ENCODE measurements around the gene MAPRE2. TPM values are rescaled to one million over a fixed set of nuclear protein-coding genes. Genes with fewer than 3 reads are reported as not detected.

Gene MAPRE2
- total RNA-seq, 2 donors from 2014 or later = 11.7 to 11.9 TPM

- no peaks in the 10 kb centered on the region for H3K27me3 ChIP-seq
- DNase-seq = no peak
- no peaks in the 10 kb centered on the region for H3K36me3 ChIP-seq (replicated peaks in 1 of 2; ENCODE audit: insufficient read depth in 1 of 2, low read depth in 2 of 2)
- H3K27ac ChIP-seq = peak overlapping the region in 3 of 4 donors; percentile 7 to 28 (median 16)
- no peak for TF ChIP-seq POLR2A (IDR thresholded peaks at IDR 0.05)
- no peak for TF ChIP-seq CTCF (IDR thresholded peaks at IDR 0.05)
- 14 to 19% methylated on average over 5 of the region's 5 CpGs for WGBS, 2 donors
- H3K4me1 ChIP-seq = peaks cover 15% of the 10 kb centered on the region
- peak; percentile 38 for ATAC-seq
- no peaks in the 10 kb centered on the region for H3K9me3 ChIP-seq
- intact Hi-C loops (cut with DNase I) = no loop called here
- no peak overlapping the region for H3K4me3 ChIP-seq
Measured at GRCh38 chr18:35171315-35171987, 130.2 kb downstream of the MAPRE2 start.

- TF ChIP-seq CTCF (IDR thresholded peaks at IDR 0.05) = no peak
- TF ChIP-seq POLR2A (IDR thresholded peaks at IDR 0.05) = no peak
- Histone ChIP-seq H3K4me3 (no peak overlapping the region), H3K9me3 (no peaks in the 10 kb centered on the region), H3K36me3 (replicated peaks in 1 of 2; ENCODE audit: insufficient read depth in 1 of 2, low read depth in 2 of 2) (no peaks in the 10 kb centered on the region), H3K27me3 (no peaks in the 10 kb centered on the region), H3K27ac (peak overlapping the region in 3 of 4 donors; percentile 7 to 28 (median 16)), H3K4me1 (peaks cover 15% of the 10 kb centered on the region)
- 72 to 85% methylated on average over 3 of the region's 3 CpGs for WGBS, 2 donors
- DNase-seq (peak in 1 of 4 donors; percentile 19), ATAC-seq (no peak)
- intact Hi-C loops (cut with DNase I) = no loop called here
Measured at GRCh38 chr18:35172009-35172408, 130.8 kb downstream of the MAPRE2 start.

GRCh38 chr18:35172451-35173035 is 131.3 kb downstream of the MAPRE2 start:
- DNase-seq = no peak
- no peaks in the 10 kb centered on the region for H3K27me3 ChIP-seq
- no peaks in the 10 kb centered on the region for H3K36me3 ChIP-seq (replicated peaks in 1 of 2; ENCODE audit: insufficient read depth in 1 of 2, low read depth in 2 of 2)
- TF ChIP-seq POLR2A (IDR thresholded peaks at IDR 0.05) (no peak), CTCF (IDR thresholded peaks at IDR 0.05) (no peak)
- no peak overlapping the region for H3K4me3 ChIP-seq
- no peaks in the 10 kb centered on the region for H3K9me3 ChIP-seq
- H3K4me1 ChIP-seq = peaks cover 15% of the 10 kb centered on the region
- WGBS, 2 donors = 59 to 63% methylated on average over 2 of the region's 2 CpGs
- intact Hi-C loops (cut with DNase I) = no loop called here
- ATAC-seq = no peak
- no peak overlapping the region for H3K27ac ChIP-seq

DNA sequence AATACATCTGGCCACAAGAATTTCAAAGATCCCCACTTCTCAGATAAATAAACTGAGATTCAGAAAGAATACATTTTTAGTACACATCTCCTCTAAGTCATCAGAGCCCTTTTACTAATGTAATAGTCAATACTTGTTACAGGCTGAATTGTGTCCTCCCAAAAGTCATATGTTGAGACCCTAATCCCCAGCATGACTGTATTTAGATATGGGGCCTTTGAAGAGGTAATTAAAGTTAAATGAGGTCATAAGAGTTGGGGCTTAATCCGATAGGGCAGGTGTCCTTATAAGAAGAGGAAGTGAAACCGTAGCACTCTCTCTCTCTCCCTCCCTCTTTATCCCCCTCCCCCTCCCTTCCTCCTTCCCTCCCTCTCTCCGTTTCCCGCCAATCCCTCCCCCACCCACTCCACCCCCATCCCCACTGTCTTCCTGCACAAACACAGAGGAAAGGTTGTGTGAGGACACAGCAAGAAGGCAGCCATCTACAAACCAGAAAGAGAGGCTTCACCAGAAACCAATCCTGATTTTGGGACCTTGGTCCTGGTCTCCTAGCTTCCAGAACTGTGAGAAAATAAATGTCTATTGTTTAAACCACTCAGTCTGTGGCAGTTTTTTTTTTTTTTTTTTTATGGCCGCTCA is 133.0 kb downstream of the MAPRE2 start:
- no peak overlapping the region for H3K27ac ChIP-seq
- ATAC-seq = no peak
- H3K4me1 ChIP-seq = peaks cover 15% of the 10 kb centered on the region
- 47 to 49% methylated on average over 5 of the region's 5 CpGs for WGBS, 2 donors
- H3K36me3 ChIP-seq (replicated peaks in 1 of 2; ENCODE audit: insufficient read depth in 1 of 2, low read depth in 2 of 2) = no peaks in the 10 kb centered on the region
- H3K27me3 ChIP-seq = no peaks in the 10 kb centered on the region
- TF ChIP-seq CTCF (IDR thresholded peaks at IDR 0.05) = no peak
- no peak for TF ChIP-seq POLR2A (IDR thresholded peaks at IDR 0.05)
- no peaks in the 10 kb centered on the region for H3K9me3 ChIP-seq
- intact Hi-C loops (cut with DNase I) = no loop called here
- H3K4me3 ChIP-seq = no peak overlapping the region
- no peak for DNase-seq
